VCaP (cell line): ENCODE data around the gene BLOC1S4.

ENCODE experiments used
- H3K27ac ChIP-seq: fragments of 450-650 bp; 2 replicates; pipeline ENCODE4 v1.5.1; 2017
- CTCF ChIP-seq: fragments of 450-650 bp; conservative IDR thresholded peaks from 2 replicates; pipeline ENCODE4 v1.5.1; 2017; ENCODE audit warnings: mild to moderate bottlenecking, moderate library complexity

BLOC1S4 gene

GRCh38 chr4:6749340-6750171 lies 33.6 kb downstream of the BLOC1S4 start:
- no peak for TF ChIP-seq CTCF
- peak overlapping the region; percentile 91 for H3K27ac ChIP-seq

DNA sequence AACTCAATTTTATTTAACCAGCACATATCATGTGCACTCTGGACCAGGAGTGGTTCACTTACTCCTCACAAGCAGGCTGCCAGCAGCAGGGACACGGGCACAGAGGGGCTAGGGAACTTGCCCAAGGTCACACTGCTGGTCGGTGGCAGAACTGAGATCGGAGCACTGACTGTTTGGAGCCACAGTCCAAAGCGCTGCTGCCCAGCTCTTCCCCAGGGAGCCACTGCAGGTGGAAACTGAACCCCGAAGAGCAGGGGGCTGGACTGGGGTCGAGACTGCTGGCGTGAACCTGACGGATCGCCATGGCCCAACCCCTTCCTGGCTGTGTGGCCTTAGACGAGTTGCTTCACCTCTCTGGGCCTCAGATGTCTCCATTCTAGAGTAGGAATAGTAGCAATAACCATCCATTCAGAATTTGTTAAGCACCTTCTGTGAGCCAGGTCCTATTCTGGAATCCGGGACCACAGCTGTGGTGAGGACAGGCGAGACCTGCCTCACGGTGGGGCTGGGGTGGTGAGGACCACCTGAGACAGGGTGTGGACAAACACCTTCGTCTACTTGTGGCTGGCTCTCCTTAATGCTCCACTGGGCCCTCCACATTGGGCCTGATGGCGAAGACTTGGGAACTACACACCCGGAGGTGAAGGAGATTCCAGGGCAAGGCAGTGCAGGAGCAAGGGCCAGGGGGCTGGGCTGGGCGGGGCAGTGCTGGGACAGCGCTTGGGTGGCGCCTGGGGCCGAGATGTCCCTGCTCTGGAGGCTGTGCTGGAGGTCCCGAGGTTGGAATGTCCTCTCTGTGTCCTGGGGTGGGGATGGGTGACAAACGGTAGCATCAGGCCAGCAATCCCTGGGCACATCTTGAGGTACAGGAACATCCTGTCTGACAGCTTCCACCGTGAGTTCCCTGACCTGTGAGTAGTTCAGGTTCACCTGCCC lies 34.6 kb downstream of the BLOC1S4 start:
- no peak for TF ChIP-seq CTCF

DNA sequence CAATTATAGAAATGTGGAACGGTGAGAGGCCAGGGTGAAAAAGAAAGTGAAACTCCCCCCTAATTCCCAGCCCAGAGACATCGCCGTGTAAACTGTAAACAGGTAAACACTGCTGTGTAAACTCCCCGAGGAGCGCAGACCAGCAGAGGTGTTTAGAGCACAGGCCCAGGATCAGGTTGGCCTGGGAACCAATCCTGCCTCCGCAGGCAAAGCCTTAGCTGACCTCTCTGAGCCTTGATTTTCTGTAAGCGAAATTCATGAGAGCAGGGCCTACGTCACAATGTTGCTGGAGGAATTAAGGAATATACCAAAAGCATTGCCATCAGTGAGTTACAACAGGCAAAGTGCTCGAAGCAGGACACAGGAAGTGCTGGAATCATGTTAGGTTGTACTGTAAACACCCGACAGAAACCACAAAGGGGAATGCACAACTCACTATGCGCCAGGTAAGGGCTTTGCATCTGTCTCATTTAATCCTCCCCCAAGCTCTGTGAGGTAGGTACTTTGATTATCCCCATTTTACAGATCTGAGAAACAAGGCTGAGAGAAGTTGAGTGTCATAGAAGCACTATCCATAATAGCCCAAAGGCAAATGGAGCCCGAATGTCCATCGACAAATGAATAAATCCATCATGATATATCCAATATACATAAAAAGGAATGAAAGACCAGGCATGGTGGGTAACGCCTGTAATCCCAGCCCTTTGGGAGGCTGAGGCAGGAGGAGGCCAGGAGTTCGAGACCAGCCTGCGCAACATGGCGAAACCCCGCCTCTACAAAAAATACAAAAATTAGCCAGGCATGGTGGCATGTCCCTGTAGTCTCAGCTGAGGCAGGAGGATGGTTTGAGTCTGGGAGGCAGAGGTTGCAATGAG lies 35.9 kb downstream of the BLOC1S4 start:
- peak overlapping the region; percentile 91 for H3K27ac ChIP-seq
- no peak for TF ChIP-seq CTCF

More for the DNA sequence above, 34.6 kb downstream of the BLOC1S4 start:
- H3K27ac ChIP-seq, result peak overlapping the region; percentile 91

DNA sequence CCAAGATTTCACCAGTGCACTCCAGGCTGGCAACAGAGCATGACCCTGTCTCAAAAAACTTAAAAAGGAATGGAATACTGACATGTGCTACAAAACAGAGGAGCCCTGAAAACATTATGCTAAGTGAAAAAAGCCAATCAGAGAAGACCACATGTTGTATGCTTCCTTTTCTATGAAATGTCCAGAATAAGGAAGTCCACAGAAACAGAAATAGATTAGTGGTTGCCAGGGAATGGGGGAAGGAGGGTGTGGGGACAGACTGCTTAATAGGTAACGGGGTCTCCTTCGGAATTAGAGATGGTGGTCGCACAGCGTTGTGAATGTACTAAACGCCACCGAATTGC lies 36.5 kb downstream of the BLOC1S4 start:
- no peak for TF ChIP-seq CTCF
- peak overlapping the region; percentile 91 for H3K27ac ChIP-seq

DNA sequence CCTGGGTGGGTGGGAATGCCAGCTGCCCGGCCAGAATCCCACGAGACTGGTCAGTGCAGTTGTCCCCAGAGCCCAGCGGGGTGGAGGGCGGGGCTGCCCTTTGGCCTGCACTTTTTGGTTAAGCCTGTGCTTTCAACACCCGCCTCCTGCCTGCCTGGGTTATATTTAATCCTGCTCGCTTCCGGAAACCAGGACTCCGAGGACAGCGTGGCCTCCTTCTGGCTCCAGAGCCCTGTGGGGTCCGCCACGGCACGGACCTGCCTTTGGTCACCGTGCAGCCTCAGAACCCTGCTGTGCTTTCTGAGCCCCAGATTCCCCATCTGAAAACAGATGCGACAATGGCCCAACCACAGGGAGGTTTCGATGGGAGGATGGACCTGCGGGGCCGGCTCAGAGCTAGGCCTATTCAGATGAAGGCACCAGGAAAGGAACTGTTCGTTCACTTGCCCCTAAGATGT lies 37.2 kb downstream of the BLOC1S4 start:
- no peak overlapping the region for H3K27ac ChIP-seq
- TF ChIP-seq CTCF, result no peak

GRCh38 chr4:6753891-6754290 lies 37.9 kb downstream of the BLOC1S4 start:
- H3K27ac ChIP-seq, result no peak overlapping the region
- TF ChIP-seq CTCF, result no peak
